HEK293 (cell line): ENCODE measurements around the gene MAN1B1.
A peak's percentile ranks its signal among the peaks of the same experiment; 100 is the strongest.

Experiments
- CTCF ChIA-PET: fragments of 350-600 bp; formaldehyde crosslinking; extraction: SDS; loops from one replicate; lab custom pipeline; 2021; ENCODE audit warnings: antibody characterized with exemption; lab: Yijun Ruan, JAX
- POLR2A ChIA-PET: fragments of 300-600 bp; formaldehyde crosslinking; extraction: SDS; loops from one replicate; lab custom pipeline; 2020; ENCODE audit warnings: antibody characterized with exemption, inconsistent platforms; lab: Yijun Ruan, JAX
- H3K27ac ChIP-seq: fragments of 200-500 bp; sonication (Bioruptor generic); 2 replicates; pipeline ENCODE4 v1.5.1; 2014; ENCODE audit warnings: low read depth, low read length, control low read depth, inconsistent platforms; ENCODE audit errors: extremely low read depth
- H3K36me3 ChIP-seq, 2 experiments: fragments of 200-500 bp in 1 of 2; sonication (Bioruptor generic) in 1 of 2; 1 replicate in 1 of 2; 2 replicates in 1 of 2; pipeline ENCODE4 v1.5.1; 2014 to 2017; ENCODE audit warnings: inconsistent platforms in 2 of 2, low read length in 2 of 2; ENCODE audit not compliant: control insufficient read depth in 2 of 2, insufficient read depth in 1 of 2
- H3K4me1 ChIP-seq: fragments of 200-500 bp; sonication (Bioruptor generic); 2 replicates; pipeline ENCODE4 v1.5.1; 2014; ENCODE audit warnings: mild to moderate bottlenecking, low read length, inconsistent platforms; ENCODE audit not compliant: control insufficient read depth, insufficient read depth
- H3K4me3 ChIP-seq: 2 replicates; pipeline ENCODE4 v1.5.1; 2011; ENCODE audit warnings: low read depth, mild to moderate bottlenecking, control low read depth, low read length, moderate library complexity
- H3K9me3 ChIP-seq: fragments of 200-500 bp; sonication (Bioruptor generic); 2 replicates; pipeline ENCODE4 v1.5.1; 2014; ENCODE audit warnings: low read depth, low read length, inconsistent platforms; ENCODE audit not compliant: control insufficient read depth, insufficient read depth
- GFI1B ChIP-seq: fragments of 450-650 bp; formaldehyde crosslinking; IDR thresholded peaks from 2 replicates; pipeline ENCODE4 v1.5.1; 2016; ENCODE audit warnings: missing biosample characterization, missing genetic modification characterization
- IKZF3 ChIP-seq: fragments of 450-650 bp; IDR thresholded peaks from 2 replicates; pipeline ENCODE4 v1.5.0; 2018; ENCODE audit warnings: missing biosample characterization, mild to moderate bottlenecking, missing genetic modification characterization, moderate library complexity
- KLF1 ChIP-seq: fragments of 450-650 bp; formaldehyde crosslinking; IDR thresholded peaks from 2 replicates; pipeline ENCODE4 v1.5.1; 2016; ENCODE audit warnings: missing biosample characterization, missing genetic modification characterization
- RBAK ChIP-seq: fragments of 450-650 bp; formaldehyde crosslinking; IDR thresholded peaks from 2 replicates; pipeline ENCODE4 v1.5.1; 2016; ENCODE audit warnings: missing biosample characterization, missing genetic modification characterization
- SP2 ChIP-seq: fragments of 450-650 bp; formaldehyde crosslinking; IDR thresholded peaks from 2 replicates; pipeline ENCODE4 v1.5.1; 2016; ENCODE audit warnings: missing biosample characterization, missing genetic modification characterization
- ZBTB17 ChIP-seq: fragments of 450-650 bp; formaldehyde crosslinking; IDR thresholded peaks from 2 replicates; pipeline ENCODE4 v1.5.1; 2016; ENCODE audit warnings: missing biosample characterization, missing genetic modification characterization
- ZEB2 ChIP-seq: fragments of 450-650 bp; formaldehyde crosslinking; IDR thresholded peaks from 2 replicates; pipeline ENCODE4 v1.5.1; 2016; ENCODE audit warnings: missing biosample characterization, missing genetic modification characterization
- ZNF157 ChIP-seq: fragments of 450-650 bp; formaldehyde crosslinking; IDR thresholded peaks from 2 replicates; pipeline ENCODE4 v1.5.1; 2016; ENCODE audit warnings: missing biosample characterization, missing genetic modification characterization
- ZNF335 ChIP-seq: fragments of 450-650 bp; formaldehyde crosslinking; conservative IDR thresholded peaks from 2 replicates; pipeline ENCODE4 v1.5.1; 2016; ENCODE audit warnings: missing biosample characterization, missing genetic modification characterization
- ZNF350 ChIP-seq: fragments of 450-650 bp; formaldehyde crosslinking; IDR thresholded peaks from 2 replicates; pipeline ENCODE4 v1.5.0; 2017; ENCODE audit warnings: missing biosample characterization, mild to moderate bottlenecking, missing genetic modification characterization
- ZNF510 ChIP-seq: fragments of 450-650 bp; formaldehyde crosslinking; IDR thresholded peaks from 2 replicates; pipeline ENCODE4 v1.5.1; 2018; ENCODE audit warnings: mild to moderate bottlenecking, missing genetic modification characterization, missing biosample characterization; ENCODE audit not compliant: insufficient replicate concordance
- ZNF521 ChIP-seq: fragments of 450-650 bp; formaldehyde crosslinking; IDR thresholded peaks from 2 replicates; pipeline ENCODE4 v1.5.1; 2017; ENCODE audit warnings: missing biosample characterization, mild to moderate bottlenecking, missing genetic modification characterization
- ZNF670 ChIP-seq: fragments of 450-650 bp; formaldehyde crosslinking; IDR thresholded peaks from 2 replicates; pipeline ENCODE4 v1.5.1; 2016; ENCODE audit warnings: missing biosample characterization, missing genetic modification characterization, low read depth
- ZNF830 ChIP-seq: fragments of 450-650 bp; IDR thresholded peaks from 2 replicates; pipeline ENCODE4 v1.5.0; 2018; ENCODE audit warnings: missing biosample characterization, missing genetic modification characterization, low read depth, mild to moderate bottlenecking, moderate library complexity
- ZSCAN18 ChIP-seq: fragments of 450-650 bp; formaldehyde crosslinking; IDR thresholded peaks from 2 replicates; pipeline ENCODE4 v1.5.1; 2016; ENCODE audit warnings: missing biosample characterization, missing genetic modification characterization
- TF ChIP-seq, protein P1 (sequence below): fragments of 450-650 bp; formaldehyde crosslinking; IDR thresholded peaks from 2 replicates; pipeline ENCODE4 v1.5.1; 2016; ENCODE audit warnings: missing biosample characterization, missing genetic modification characterization
- TF ChIP-seq, protein P2 (sequence below): fragments of 450-650 bp; formaldehyde crosslinking; IDR thresholded peaks from 2 replicates; pipeline ENCODE4 v1.5.0; 2017; ENCODE audit warnings: missing biosample characterization, missing genetic modification characterization, borderline replicate concordance
- TF ChIP-seq, protein P3 (sequence below): fragments of 450-650 bp; formaldehyde crosslinking; IDR thresholded peaks from 2 replicates; pipeline ENCODE4 v1.5.1; 2016; ENCODE audit warnings: missing biosample characterization, missing genetic modification characterization, borderline replicate concordance

MAN1B1 gene

GRCh38 chr9:137127301-137128157 is 40.7 kb downstream of the MAN1B1 start (continued):
- TF ChIP-seq, protein P1, sequence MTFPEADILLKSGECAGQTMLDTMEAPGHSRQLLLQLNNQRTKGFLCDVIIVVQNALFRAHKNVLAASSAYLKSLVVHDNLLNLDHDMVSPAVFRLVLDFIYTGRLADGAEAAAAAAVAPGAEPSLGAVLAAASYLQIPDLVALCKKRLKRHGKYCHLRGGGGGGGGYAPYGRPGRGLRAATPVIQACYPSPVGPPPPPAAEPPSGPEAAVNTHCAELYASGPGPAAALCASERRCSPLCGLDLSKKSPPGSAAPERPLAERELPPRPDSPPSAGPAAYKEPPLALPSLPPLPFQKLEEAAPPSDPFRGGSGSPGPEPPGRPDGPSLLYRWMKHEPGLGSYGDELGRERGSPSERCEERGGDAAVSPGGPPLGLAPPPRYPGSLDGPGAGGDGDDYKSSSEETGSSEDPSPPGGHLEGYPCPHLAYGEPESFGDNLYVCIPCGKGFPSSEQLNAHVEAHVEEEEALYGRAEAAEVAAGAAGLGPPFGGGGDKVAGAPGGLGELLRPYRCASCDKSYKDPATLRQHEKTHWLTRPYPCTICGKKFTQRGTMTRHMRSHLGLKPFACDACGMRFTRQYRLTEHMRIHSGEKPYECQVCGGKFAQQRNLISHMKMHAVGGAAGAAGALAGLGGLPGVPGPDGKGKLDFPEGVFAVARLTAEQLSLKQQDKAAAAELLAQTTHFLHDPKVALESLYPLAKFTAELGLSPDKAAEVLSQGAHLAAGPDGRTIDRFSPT: no peak
- TF ChIP-seq SP2 (tag by site-specific recombination) (peak; percentile 48), ZSCAN18 (tag by site-specific recombination) (no peak), RBAK (no peak), IKZF3 (tag by site-specific recombination) (peak; percentile 60; the same call in 1 of the 2 replicates), KLF1 (tag by site-specific recombination) (peak; percentile 46; the same call in 1 of the 2 replicates)

DNA sequence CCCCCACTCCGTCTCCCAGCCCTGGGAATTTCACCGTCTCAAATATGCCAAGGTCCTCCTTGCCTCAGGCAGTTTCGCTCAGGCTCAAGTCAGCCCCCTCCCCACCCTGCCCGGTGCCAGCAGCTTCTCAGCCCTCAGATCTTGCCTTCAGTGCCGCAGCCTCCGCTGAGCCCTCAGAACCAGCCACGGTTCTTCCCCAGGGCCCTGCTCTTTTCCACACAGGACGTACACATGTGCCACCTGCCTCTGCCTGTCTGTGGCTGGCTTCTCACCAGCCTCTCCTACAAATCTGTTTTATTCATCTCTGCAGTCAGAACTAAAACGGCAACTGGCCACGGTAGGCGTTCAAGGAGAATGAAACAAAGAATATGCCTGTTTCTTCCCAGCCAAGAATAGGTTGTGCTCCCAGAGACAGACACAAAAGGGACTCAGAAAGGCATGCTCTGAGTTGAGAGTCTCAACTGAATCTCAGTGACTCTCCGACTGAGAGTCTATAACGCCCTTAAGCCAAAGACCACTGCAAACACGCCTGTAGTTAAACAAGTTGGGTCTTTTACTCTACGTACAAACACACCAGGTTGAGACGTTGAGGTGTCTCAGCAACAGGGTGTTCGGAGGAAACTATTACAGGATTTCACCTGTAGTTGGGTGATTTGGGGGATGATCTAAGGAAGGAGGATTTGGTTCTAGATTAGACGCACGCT is 41.5 kb downstream of the MAN1B1 start:
- Histone ChIP-seq H3K9me3 (no peaks in the 10 kb centered on the region), H3K4me1 (no peaks in the 10 kb centered on the region), H3K4me3 (peak overlapping the region; percentile 88), H3K36me3 (no peaks in the 10 kb centered on the region), H3K27ac (no peak overlapping the region)
- TF ChIP-seq ZNF670 (tag by site-specific recombination) (no peak), ZNF335 (tag by site-specific recombination) (no peak), ZNF521 (no peak), ZNF157 (tag by site-specific recombination) (no peak), ZNF830 (tag by site-specific recombination) (no peak), ZNF350 (tag by site-specific recombination) (no peak), ZBTB17 (tag by site-specific recombination) (no peak), GFI1B (no peak), ZSCAN18 (tag by site-specific recombination) (no peak), ZEB2 (no peak), ZNF510 (tag by site-specific recombination) (no peak)
- TF ChIP-seq, protein P2, sequence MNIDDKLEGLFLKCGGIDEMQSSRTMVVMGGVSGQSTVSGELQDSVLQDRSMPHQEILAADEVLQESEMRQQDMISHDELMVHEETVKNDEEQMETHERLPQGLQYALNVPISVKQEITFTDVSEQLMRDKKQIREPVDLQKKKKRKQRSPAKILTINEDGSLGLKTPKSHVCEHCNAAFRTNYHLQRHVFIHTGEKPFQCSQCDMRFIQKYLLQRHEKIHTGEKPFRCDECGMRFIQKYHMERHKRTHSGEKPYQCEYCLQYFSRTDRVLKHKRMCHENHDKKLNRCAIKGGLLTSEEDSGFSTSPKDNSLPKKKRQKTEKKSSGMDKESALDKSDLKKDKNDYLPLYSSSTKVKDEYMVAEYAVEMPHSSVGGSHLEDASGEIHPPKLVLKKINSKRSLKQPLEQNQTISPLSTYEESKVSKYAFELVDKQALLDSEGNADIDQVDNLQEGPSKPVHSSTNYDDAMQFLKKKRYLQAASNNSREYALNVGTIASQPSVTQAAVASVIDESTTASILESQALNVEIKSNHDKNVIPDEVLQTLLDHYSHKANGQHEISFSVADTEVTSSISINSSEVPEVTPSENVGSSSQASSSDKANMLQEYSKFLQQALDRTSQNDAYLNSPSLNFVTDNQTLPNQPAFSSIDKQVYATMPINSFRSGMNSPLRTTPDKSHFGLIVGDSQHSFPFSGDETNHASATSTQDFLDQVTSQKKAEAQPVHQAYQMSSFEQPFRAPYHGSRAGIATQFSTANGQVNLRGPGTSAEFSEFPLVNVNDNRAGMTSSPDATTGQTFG: no peak
- TF ChIP-seq, protein P3, sequence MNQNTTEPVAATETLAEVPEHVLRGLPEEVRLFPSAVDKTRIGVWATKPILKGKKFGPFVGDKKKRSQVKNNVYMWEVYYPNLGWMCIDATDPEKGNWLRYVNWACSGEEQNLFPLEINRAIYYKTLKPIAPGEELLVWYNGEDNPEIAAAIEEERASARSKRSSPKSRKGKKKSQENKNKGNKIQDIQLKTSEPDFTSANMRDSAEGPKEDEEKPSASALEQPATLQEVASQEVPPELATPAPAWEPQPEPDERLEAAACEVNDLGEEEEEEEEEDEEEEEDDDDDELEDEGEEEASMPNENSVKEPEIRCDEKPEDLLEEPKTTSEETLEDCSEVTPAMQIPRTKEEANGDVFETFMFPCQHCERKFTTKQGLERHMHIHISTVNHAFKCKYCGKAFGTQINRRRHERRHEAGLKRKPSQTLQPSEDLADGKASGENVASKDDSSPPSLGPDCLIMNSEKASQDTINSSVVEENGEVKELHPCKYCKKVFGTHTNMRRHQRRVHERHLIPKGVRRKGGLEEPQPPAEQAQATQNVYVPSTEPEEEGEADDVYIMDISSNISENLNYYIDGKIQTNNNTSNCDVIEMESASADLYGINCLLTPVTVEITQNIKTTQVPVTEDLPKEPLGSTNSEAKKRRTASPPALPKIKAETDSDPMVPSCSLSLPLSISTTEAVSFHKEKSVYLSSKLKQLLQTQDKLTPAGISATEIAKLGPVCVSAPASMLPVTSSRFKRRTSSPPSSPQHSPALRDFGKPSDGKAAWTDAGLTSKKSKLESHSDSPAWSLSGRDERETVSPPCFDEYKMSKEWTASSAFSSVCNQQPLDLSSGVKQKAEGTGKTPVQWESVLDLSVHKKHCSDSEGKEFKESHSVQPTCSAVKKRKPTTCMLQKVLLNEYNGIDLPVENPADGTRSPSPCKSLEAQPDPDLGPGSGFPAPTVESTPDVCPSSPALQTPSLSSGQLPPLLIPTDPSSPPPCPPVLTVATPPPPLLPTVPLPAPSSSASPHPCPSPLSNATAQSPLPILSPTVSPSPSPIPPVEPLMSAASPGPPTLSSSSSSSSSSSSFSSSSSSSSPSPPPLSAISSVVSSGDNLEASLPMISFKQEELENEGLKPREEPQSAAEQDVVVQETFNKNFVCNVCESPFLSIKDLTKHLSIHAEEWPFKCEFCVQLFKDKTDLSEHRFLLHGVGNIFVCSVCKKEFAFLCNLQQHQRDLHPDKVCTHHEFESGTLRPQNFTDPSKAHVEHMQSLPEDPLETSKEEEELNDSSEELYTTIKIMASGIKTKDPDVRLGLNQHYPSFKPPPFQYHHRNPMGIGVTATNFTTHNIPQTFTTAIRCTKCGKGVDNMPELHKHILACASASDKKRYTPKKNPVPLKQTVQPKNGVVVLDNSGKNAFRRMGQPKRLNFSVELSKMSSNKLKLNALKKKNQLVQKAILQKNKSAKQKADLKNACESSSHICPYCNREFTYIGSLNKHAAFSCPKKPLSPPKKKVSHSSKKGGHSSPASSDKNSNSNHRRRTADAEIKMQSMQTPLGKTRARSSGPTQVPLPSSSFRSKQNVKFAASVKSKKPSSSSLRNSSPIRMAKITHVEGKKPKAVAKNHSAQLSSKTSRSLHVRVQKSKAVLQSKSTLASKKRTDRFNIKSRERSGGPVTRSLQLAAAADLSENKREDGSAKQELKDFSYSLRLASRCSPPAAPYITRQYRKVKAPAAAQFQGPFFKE: no peak
- ChIA-PET POLR2A (interaction anchor here (0.5 to 4.8 kb wide), 11 partner anchors 23 to 372 kb away, joined by 3 to 53 read pairs (median 25); partner anchors contain the start of genes ANAPC2, LRRC26, MAN1B1 and SSNA1), CTCF (interaction anchor here (0.6 to 2.4 kb wide), 7 partner anchors 24 to 368 kb away, joined by 4 to 14 read pairs (median 6); partner anchors contain the start of gene RNF224)
